Putamen (tissue), 1 donor: Measurements from ENCODE around the gene TIMP2.
A peak's percentile ranks its signal among the peaks of the same experiment; 100 is the strongest.
"Not testable (repeated sequence)": the region's sequence is repeated elsewhere in the genome, so short reads cannot be mapped to it uniquely, and the experiment has no call there.

Experiments used
- DNase-seq: peaks from one replicate; pipeline ENCODE4 v3.0.0-alpha.2; 2016; ENCODE audit warnings: low spot score

The TIMP2 gene

GRCh38 chr17:78888941-78889518 is 36.2 kb downstream of the TIMP2 start:
- DNase-seq = no peak

DNA sequence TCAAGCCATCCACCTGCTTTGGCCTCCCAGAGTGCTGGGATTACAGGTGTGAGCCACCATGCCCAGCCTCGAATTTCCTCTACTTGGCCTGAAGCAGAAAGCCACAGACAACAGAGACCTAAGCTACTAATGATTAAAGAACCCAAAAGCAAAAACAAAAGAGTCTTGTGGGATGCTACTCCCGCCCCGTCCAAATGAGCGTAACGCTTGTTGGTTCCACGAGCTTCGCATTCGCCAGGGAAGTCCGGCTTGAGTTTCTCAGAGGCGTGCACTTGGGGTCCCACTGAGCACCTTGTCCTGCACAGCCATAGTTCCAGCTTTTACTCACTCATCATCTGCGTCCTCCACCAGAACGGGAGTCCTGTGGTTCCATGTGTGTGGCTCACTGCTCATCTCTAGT is 38.2 kb downstream of the TIMP2 start:
- DNase-seq = no peak

GRCh38 chr17:78885956-78886355 is 39.2 kb downstream of the TIMP2 start:
- DNase-seq = no peak

- no peak for DNase-seq
Observed at GRCh38 chr17:78884876-78885667, 40.1 kb downstream of the TIMP2 start.

GRCh38 chr17:78884148-78884825 is 40.9 kb downstream of the TIMP2 start:
- peak; percentile 79 for DNase-seq

- DNase-seq = peak; percentile 95
Observed at GRCh38 chr17:78883533-78884131, 41.6 kb downstream of the TIMP2 start.

- no peak for DNase-seq
Observed at GRCh38 chr17:78883089-78883532, 42.1 kb downstream of the TIMP2 start.

DNA sequence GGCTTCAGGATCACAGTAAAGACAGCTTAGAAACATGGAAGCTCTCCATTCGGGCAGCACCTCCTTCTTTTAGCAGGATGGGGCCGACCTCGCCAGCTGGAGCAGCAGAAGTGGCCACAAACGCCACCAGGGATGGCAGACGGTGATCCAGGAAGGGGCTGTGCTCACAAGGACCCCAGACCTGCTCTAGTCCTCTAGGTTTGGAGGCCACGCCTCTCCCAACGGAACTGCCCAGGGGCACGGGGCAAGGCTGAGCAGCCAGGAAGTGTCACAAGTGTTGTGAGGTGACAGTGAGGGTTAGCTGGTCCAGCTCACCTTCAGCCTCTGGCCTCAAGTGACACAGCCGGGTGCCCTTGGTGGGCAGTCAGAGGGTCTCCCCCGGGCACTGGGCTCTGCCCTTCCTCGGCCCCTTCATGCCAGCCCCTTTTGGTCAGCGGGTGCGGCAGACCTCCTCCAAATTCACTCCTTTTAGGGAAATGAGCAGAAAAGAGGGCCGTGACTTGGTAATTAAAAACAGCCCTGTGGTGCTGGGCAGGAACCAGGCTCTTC is 42.6 kb downstream of the TIMP2 start:
- DNase-seq = no peak

DNA sequence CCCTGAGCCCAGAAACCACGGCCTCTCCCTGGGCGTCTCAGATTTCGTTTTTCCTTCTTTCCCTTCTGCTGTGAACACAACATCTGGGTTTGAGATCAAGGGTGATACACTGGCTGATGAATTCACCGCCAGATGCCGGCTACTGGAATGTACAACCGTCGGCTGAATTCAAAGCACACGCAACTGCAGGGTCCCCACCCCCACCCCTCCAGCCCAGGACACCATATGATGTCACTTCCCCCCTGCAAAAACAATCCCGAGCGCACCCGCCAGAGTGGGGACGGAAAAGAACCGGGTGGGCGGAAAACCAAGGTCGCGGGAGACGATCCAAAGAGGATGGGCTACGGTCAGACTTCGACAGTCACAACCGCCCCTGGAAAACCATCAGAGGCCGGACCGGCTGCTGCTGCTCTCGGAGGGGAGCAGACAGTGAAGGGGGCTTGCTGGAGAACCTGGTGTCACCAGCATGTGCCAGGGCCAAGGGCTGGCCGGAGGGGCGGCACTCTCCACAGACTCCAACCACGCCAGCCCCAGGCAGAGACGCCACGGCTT is 45.5 kb downstream of the TIMP2 start:
- no peak for DNase-seq

- no peak for DNase-seq
Observed at GRCh38 chr17:78878871-78879527, 46.2 kb downstream of the TIMP2 start.

DNA sequence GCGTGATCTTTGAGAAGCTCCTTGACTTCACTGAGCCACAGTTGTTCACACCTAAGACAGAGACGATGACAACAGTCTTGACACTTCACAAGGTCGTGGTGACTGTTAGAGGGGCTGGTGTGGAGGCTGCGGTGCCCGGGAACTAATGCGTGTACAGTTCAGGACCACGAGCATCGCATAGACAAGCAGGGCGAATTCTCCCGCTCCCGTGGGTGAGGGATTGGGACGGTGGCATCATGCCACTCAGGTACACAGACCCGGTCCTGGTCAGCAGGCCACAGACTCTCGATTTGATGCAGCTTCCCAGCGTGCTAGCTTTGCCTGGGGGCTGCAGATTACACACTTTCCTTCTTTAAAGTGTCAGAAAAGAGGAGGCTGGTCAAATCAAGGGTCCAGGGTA is 46.9 kb downstream of the TIMP2 start:
- no peak for DNase-seq

DNA sequence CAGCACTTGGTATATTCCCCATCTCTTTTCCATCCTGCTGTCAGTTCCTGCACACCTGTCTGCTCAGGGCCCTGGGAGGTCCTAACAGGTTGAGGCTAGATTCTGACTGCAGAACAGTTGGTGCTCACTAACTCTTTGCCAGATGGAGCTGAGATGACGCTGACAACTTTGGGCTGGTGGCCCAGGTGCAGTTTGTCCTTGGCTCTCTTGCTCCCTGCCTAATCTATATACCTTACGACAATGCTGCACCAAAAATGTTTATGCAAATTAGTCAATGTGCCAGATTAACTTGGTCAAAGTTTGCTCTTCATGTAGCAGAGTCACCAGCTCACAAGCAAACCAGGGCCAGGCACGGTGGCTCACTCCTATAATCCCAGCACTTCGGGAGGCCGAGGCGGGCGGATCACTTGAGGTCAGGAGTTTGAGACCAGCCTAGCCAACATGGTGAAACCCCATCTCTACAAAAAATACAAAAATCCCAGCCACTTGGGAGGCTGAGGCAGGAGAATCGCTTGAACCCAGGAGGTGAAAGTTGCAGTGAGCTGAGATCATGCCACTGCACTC is 48.2 kb downstream of the TIMP2 start:
- DNase-seq = not testable (repeated sequence)

DNA sequence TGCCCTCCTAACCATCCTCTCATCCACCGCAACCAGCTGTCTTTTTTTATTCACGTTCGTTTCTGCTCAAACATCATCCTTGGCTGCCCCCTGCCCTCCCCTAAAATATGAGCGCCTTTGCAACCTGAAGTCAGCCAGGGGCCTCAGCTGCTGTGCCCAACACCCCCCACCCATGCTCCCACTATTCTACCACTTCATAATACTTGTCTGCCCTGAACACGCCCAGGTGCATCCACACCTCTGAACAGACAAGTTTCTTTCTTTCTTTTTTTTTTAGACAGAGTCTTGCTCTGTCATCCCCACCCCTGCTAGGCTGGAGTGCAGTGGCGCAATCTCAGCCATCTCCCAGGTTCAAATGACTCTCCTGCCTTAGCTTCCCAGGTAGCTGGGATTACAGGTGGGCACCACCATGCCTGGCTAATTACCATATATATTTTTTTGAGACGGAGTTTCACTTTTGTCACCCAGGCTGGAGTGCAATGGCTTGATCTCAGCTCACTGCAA is 49.0 kb downstream of the TIMP2 start:
- DNase-seq = no peak

DNA sequence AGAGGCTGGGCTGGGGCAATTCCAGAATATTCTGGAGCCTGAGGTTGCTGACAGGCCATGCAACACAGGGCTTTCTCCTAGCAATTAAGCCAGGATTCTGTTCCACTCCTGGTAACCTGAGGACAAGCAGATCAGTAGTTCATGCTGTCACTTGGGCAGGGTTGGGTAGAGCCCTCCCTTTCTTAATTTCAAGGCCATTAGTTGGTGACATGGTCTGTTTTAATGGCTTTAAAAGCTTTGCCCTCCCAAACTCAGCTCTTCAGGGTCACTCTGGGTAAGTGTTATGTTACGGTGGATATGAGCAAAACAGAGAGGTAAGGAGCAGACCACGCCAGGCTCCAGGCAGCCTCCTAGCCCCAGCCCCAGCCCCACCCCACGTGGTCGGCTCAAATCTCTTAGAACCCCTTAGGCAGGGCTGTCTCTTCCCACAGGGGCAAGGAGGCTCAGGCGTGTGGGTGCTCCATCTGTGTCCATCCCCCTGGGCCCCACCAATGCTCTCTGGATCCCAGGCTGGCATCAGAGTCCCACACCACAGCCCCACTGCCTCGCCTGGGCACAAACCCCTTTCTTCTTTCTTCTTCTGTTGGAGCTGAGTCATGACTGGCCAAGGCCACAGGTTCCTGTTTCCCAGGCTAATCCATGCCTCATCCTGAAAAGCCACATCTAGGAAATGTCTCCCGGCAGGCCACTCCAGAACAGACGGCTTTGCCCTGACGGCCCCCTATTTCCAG is 49.7 kb downstream of the TIMP2 start:
- DNase-seq = no peak

GRCh38 chr17:78873519-78874340 is 51.5 kb downstream of the TIMP2 start:
- peak; percentile 86 for DNase-seq

GRCh38 chr17:78872486-78872885 is 52.7 kb downstream of the TIMP2 start:
- no peak for DNase-seq

- DNase-seq = no peak
Observed at GRCh38 chr17:78870621-78871020, 54.6 kb downstream of the TIMP2 start.

DNA sequence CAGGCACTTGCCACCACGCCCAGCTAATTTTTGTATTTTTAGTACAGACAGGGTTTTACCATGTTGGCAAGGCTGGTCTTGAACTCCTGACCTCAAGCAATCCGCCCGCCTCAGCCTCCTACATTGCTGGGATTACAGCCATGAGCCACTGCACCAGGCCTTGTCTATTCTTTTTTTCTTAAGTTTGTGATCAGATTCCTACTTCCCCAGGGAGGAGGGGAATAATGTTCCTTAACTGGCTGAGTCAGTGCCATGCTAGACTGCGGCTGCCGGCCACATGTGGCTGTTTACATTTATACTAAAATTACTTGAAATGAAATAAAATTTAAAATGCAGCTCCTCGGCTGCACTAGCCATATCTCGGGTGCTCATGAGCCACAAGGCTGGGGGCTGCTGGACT is 56.8 kb downstream of the TIMP2 start:
- DNase-seq = no peak

DNA sequence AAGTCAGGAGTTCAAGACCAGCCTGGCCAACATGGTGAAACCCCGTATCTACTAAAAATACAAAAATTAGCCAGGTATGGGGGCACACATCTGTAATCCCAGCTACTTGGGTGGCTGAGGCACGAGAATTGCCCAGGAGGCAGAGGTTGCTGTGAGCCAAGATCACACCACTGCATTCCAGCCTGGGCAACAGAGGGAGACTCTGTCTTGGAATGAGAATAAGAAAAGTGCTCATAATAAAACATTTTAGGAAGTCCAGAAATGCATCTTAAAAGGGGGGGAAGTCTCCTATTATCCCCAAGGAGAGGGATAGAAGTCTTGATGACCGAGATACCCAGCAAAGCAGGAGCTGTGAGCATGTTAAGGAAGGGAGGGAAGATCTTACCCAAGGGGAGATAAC is 58.1 kb downstream of the TIMP2 start:
- not testable (repeated sequence) for DNase-seq
